Measurements from ENCODE around the gene TP53TG5. TPM values are rescaled to one million over a fixed set of nuclear protein-coding genes. Genes with fewer than 3 reads are reported as not detected.

Gene TP53TG5
- total and polyA plus RNA-seq, 2 donors from 2014 or later: not detected

DNA sequence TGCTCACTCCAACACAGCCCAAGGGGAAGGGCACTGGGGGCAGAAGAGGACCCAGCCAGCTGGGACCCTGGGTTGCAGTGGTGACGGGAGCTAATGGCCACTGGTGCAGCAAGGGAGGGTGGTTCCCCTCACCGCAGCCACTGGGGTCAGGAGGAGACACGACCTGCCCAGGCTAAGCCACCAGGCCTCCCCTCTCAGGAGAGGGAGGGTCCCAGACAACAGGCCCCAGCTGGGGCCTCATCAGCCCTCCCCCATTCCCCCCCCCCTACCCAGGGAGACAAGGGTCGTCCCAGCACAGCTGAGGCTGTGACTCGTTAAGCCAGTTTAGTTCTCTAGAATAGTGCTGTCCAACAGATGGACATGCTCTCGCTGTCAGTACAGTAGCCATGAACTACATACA lies 52.8 kb downstream of the TP53TG5 start:
- Histone ChIP-seq H3K4me1 (ENCODE audit: control insufficient read depth in 2 of 3, insufficient read depth in 2 of 3, low read depth in 1 of 3, low read length in 3 of 3) (peaks cover 0 to 16% (median 11%) of the 10 kb centered on the region in 3 donors), H3K36me3 (ENCODE audit: control insufficient read depth in 2 of 3, insufficient read depth in 3 of 3, low read length in 3 of 3) (peaks cover 2 to 49% (median 36%) of the 10 kb centered on the region in 3 donors), H3K9me3 (ENCODE audit: control insufficient read depth in 2 of 3, insufficient read depth in 1 of 3, low read length in 3 of 3) (no peaks in the 10 kb centered on the region), H3K9ac (ENCODE audit: low read length in 3 of 3) (no peak overlapping the region), H3K27me3 (ENCODE audit: control insufficient read depth, insufficient read depth, low read length) (no peaks in the 10 kb centered on the region), H3K27ac (ENCODE audit: low read depth in 2 of 2, low read length in 2 of 2) (peak overlapping the region; percentile 39 to 47), H3K4me3 (ENCODE audit: low read length in 3 of 3) (no peak overlapping the region)
- intact Hi-C loops (cut with DNase I): no loop called here
- FAIRE-seq (no peak), DNase-seq (peak in 2 of 5 donors; percentile 36 to 77)
- TF ChIP-seq, protein P1, sequence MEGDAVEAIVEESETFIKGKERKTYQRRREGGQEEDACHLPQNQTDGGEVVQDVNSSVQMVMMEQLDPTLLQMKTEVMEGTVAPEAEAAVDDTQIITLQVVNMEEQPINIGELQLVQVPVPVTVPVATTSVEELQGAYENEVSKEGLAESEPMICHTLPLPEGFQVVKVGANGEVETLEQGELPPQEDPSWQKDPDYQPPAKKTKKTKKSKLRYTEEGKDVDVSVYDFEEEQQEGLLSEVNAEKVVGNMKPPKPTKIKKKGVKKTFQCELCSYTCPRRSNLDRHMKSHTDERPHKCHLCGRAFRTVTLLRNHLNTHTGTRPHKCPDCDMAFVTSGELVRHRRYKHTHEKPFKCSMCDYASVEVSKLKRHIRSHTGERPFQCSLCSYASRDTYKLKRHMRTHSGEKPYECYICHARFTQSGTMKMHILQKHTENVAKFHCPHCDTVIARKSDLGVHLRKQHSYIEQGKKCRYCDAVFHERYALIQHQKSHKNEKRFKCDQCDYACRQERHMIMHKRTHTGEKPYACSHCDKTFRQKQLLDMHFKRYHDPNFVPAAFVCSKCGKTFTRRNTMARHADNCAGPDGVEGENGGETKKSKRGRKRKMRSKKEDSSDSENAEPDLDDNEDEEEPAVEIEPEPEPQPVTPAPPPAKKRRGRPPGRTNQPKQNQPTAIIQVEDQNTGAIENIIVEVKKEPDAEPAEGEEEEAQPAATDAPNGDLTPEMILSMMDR (IDR thresholded peaks at IDR 0.05; ENCODE audit: borderline replicate concordance, extremely low read depth, insufficient read depth): no peak

DNA sequence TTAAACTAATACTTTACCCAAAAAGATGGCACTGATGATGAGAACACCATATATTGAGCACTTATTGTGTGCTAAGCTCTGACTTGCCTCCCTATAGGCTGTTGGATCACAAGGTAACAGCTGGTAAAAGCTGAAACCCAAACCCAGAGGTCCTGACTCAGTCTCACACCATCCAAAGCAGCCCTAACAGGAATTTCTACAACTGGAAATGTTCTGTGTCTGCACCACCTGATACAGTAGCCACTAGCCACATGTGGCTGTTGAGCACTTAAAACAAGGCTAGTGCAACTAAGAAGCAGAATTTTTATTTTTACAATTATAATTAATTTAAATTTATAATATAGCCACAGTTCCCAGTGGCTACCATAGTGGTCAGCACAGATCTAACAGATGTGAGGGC lies 54.4 kb downstream of the TP53TG5 start:
- Histone ChIP-seq H3K4me3 (ENCODE audit: low read length in 3 of 3) (no peak overlapping the region), H3K27ac (ENCODE audit: low read depth in 2 of 2, low read length in 2 of 2) (peak overlapping the region in 1 of 2 donors; percentile 35), H3K9ac (ENCODE audit: low read length in 3 of 3) (no peak overlapping the region), H3K9me3 (ENCODE audit: control insufficient read depth in 2 of 3, insufficient read depth in 1 of 3, low read length in 3 of 3) (no peaks in the 10 kb centered on the region), H3K4me1 (ENCODE audit: control insufficient read depth in 2 of 3, insufficient read depth in 2 of 3, low read depth in 1 of 3, low read length in 3 of 3) (peaks cover 0 to 3% (median 0%) of the 10 kb centered on the region in 3 donors), H3K27me3 (ENCODE audit: control insufficient read depth, insufficient read depth, low read length) (no peaks in the 10 kb centered on the region), H3K36me3 (ENCODE audit: control insufficient read depth in 2 of 3, insufficient read depth in 3 of 3, low read length in 3 of 3) (peaks cover under 1 to 32% (median 24%) of the 10 kb centered on the region in 3 donors)
- no peak for FAIRE-seq
- TF ChIP-seq, protein P1 (IDR thresholded peaks at IDR 0.05; ENCODE audit: borderline replicate concordance, extremely low read depth, insufficient read depth): no peak
- DNase-seq: no peak
- intact Hi-C loops (cut with DNase I): loop anchor here (5.0 kb wide), 1 partner anchor 114 kb away; no protein-coding TSS in a partner anchor

DNA sequence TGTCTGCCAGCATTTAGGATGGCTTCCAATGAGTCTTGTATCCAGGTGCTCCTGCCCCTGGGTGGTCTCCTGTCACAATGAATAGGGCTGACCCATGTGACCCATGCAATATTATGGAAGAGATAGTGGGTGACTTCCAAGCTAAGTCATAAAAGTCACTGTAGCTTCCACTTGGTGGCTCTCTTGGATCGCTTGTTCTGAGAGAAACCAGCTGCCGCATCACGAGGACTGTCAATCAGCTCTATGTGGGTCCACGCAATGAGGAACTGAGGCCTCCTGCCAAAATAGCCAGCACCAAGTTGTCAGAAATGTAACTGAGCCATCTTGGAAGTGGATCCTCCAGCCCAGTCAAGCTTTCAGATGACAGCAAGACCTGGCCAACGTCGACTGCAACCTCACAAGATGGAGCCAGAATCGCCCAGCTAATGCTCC lies 55.2 kb downstream of the TP53TG5 start:
- H3K27me3 ChIP-seq (ENCODE audit: control insufficient read depth, insufficient read depth, low read length): no peaks in the 10 kb centered on the region
- H3K36me3 ChIP-seq (ENCODE audit: control insufficient read depth in 2 of 3, insufficient read depth in 3 of 3, low read length in 3 of 3): peaks cover 0 to 25% (median 16%) of the 10 kb centered on the region in 3 donors
- no peak overlapping the region for H3K4me3 ChIP-seq (ENCODE audit: low read length in 3 of 3)
- H3K27ac ChIP-seq (ENCODE audit: low read depth in 2 of 2, low read length in 2 of 2): peak overlapping the region in 1 of 2 donors; percentile 43
- no peak overlapping the region for H3K9ac ChIP-seq (ENCODE audit: low read length in 3 of 3)
- H3K9me3 ChIP-seq (ENCODE audit: control insufficient read depth in 2 of 3, insufficient read depth in 1 of 3, low read length in 3 of 3): no peaks in the 10 kb centered on the region
- intact Hi-C loops (cut with DNase I): loop anchor here (5.0 kb wide), 1 partner anchor 114 kb away; no protein-coding TSS in a partner anchor
- TF ChIP-seq, protein P1 (IDR thresholded peaks at IDR 0.05; ENCODE audit: borderline replicate concordance, extremely low read depth, insufficient read depth): peak; percentile 48
- FAIRE-seq (no peak), DNase-seq (peak in 2 of 5 donors; percentile 31 to 51)
- peaks cover 0 to 2% (median 0%) of the 10 kb centered on the region in 3 donors for H3K4me1 ChIP-seq (ENCODE audit: control insufficient read depth in 2 of 3, insufficient read depth in 2 of 3, low read depth in 1 of 3, low read length in 3 of 3)

Small RNA genes within 50 kb of the gene (microRNA-seq; reads per million reads assigned to microRNA genes)
- gene MIR6812: not detected

Other genes starting within 250 kb of the TP53TG5 start
- gene PI3, start 203.4 kb downstream of the TP53TG5 start, total RNA-seq: 8.7 TPM
- not detected for gene PI3, start 203.4 kb downstream of the TP53TG5 start, polyA plus RNA-seq (ENCODE audit: insufficient read depth, low read depth, low replicate concordance)
- not detected for gene SEMG1, start 171.3 kb downstream of the TP53TG5 start, total RNA-seq
- gene SEMG1, start 171.3 kb downstream of the TP53TG5 start, polyA plus RNA-seq (ENCODE audit: insufficient read depth, low read depth, low replicate concordance): not detected
- 0.16 TPM for gene SEMG2, start 157.0 kb downstream of the TP53TG5 start, total RNA-seq
- gene SEMG2, start 157.0 kb downstream of the TP53TG5 start, polyA plus RNA-seq (ENCODE audit: insufficient read depth, low read depth, low replicate concordance): 0.80 TPM
- 3,615 TPM for gene SLPI, start 123.8 kb downstream of the TP53TG5 start, total RNA-seq
- gene SLPI, start 123.8 kb downstream of the TP53TG5 start, polyA plus RNA-seq (ENCODE audit: insufficient read depth, low read depth, low replicate concordance): 105 TPM
- gene RBPJL, start 71.5 kb downstream of the TP53TG5 start, total RNA-seq: not detected
- not detected for gene RBPJL, start 71.5 kb downstream of the TP53TG5 start, polyA plus RNA-seq (ENCODE audit: insufficient read depth, low read depth, low replicate concordance)
- 0.19 TPM for gene MATN4, start 70.0 kb downstream of the TP53TG5 start, total RNA-seq
- 0.19 TPM for gene MATN4, start 70.0 kb downstream of the TP53TG5 start, polyA plus RNA-seq (ENCODE audit: insufficient read depth, low read depth, low replicate concordance)
- gene SDC4, start 29.9 kb downstream of the TP53TG5 start, total RNA-seq: 397 TPM
- gene SDC4, start 29.9 kb downstream of the TP53TG5 start, polyA plus RNA-seq (ENCODE audit: insufficient read depth, low read depth, low replicate concordance): 242 TPM
- gene SYS1, start 15.2 kb downstream of the TP53TG5 start, total RNA-seq: 38.7 TPM
- 39.8 TPM for gene SYS1, start 15.2 kb downstream of the TP53TG5 start, polyA plus RNA-seq (ENCODE audit: insufficient read depth, low read depth, low replicate concordance)
- 51.5 TPM for gene DBNDD2, start 30.0 kb upstream of the TP53TG5 start, total RNA-seq
- gene DBNDD2, start 30.0 kb upstream of the TP53TG5 start, polyA plus RNA-seq (ENCODE audit: insufficient read depth, low read depth, low replicate concordance): 50.7 TPM
- 90.9 TPM for gene PIGT, start 37.8 kb upstream of the TP53TG5 start, total RNA-seq
- gene PIGT, start 37.8 kb upstream of the TP53TG5 start, polyA plus RNA-seq (ENCODE audit: insufficient read depth, low read depth, low replicate concordance): 95.0 TPM
- gene WFDC2, start 91.4 kb upstream of the TP53TG5 start, total RNA-seq: 2,874 TPM
- 1,908 TPM for gene WFDC2, start 91.4 kb upstream of the TP53TG5 start, polyA plus RNA-seq (ENCODE audit: insufficient read depth, low read depth, low replicate concordance)
- not detected for gene SPINT3, start 137.3 kb upstream of the TP53TG5 start, total RNA-seq
- not detected for gene SPINT3, start 137.3 kb upstream of the TP53TG5 start, polyA plus RNA-seq (ENCODE audit: insufficient read depth, low read depth, low replicate concordance)
- gene WFDC6, start 161.2 kb upstream of the TP53TG5 start, total RNA-seq: not detected
- not detected for gene WFDC6, start 161.2 kb upstream of the TP53TG5 start, polyA plus RNA-seq (ENCODE audit: insufficient read depth, low read depth, low replicate concordance)
- gene EPPIN, start 169.1 kb upstream of the TP53TG5 start, total RNA-seq: not detected
- not detected for gene EPPIN, start 169.1 kb upstream of the TP53TG5 start, polyA plus RNA-seq (ENCODE audit: insufficient read depth, low read depth, low replicate concordance)
- not detected for gene WFDC8, start 201.0 kb upstream of the TP53TG5 start, total RNA-seq
- not detected for gene WFDC8, start 201.0 kb upstream of the TP53TG5 start, polyA plus RNA-seq (ENCODE audit: insufficient read depth, low read depth, low replicate concordance)